Measurements from ENCODE around the gene SLC49A4.

The SLC49A4 gene

DNA sequence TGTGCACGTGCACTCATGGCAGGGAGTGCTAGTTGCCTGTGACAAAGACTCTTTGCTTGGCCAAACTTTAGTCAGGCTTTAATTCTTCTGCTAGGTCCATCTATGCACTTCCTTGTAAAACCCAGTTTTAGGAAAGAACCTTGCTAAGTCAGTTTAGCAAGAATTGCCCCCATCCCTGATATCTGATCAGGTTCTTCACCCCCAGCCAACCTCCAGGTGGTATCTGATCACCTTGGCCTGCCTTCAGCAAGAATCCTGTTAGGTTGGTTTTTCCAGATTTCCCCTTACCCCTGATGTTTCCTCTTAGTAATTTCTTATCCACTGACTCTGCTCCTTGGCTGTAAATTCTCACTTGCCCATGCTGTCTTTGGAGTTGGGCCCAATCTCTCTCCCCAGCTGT, 9.6 kb upstream of the SLC49A4 start:
- no peak for DNase-seq (ENCODE audit: low read depth in 2 of 2)

DNA sequence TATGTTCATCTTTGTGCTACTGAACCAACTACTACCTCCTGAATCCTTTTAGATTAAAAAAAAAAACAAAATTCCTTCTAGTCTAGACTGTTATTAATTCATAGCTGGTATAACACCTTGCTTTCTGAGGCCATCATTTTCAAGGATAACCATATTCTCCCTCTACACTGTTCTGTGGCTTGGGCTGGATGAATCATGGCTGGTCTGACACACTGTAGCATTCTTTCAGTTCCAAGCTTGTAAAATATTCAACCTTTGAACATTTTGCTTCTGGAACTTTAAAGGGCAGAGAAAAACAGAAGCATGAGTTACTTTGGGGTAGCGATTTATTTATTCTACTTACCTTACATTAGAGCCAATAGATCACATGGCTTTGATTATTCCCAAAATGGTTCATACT, 8.8 kb upstream of the SLC49A4 start:
- no peak for DNase-seq (ENCODE audit: low read depth in 2 of 2)

DNA sequence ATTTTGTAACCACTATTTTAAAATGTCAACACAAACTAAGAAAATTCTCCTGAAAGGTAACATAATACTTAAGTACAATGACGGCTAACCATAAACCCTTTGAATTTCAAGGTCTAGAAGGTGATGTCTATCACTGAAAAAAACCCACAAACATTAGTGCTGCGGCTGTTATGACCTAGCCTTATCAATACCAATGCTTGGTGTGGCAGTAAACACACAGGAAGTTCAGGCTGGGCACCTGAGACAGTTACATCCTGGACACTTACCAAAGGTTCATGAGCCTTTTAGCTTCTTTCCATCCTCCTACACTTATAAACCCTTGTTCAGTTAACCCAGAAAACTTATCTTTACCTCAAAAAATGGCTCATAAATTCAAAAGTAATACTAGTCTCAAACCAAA, 7.0 kb upstream of the SLC49A4 start:
- DNase-seq (ENCODE audit: low read depth in 2 of 2), result no peak

DNA sequence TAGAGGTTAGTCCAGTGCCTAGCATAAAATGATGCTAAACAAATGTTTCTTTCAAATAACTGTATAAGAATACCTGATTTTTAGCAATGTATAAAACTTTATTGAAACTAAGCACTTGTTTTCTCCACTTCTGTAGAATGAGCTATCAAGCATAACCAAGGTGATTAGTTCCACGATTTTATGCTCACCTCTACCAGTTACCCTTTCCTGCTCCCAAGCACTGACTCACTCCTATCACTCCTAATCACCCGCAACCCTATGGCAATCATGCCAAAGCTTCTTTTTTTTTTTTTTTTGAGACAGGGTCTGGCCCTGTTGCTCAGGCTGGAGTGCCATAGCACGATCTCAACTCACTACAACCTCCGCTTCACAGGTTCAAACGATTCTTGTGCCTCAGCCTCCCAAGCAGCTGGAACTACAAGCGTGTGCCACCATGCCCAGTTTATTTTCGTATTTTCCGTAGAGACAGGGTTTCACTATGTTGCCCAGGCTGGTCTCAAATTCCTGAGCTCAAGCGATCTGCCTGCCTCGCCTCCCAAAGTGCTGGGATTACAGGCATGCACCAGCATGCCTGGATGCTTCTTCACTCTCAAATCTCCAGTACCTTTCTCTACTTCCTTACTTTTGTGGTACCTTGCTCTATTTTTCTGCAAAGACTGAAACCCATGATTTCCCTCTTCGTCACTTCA, 5.1 kb upstream of the SLC49A4 start:
- DNase-seq (ENCODE audit: low read depth in 2 of 2), result no peak

DNA sequence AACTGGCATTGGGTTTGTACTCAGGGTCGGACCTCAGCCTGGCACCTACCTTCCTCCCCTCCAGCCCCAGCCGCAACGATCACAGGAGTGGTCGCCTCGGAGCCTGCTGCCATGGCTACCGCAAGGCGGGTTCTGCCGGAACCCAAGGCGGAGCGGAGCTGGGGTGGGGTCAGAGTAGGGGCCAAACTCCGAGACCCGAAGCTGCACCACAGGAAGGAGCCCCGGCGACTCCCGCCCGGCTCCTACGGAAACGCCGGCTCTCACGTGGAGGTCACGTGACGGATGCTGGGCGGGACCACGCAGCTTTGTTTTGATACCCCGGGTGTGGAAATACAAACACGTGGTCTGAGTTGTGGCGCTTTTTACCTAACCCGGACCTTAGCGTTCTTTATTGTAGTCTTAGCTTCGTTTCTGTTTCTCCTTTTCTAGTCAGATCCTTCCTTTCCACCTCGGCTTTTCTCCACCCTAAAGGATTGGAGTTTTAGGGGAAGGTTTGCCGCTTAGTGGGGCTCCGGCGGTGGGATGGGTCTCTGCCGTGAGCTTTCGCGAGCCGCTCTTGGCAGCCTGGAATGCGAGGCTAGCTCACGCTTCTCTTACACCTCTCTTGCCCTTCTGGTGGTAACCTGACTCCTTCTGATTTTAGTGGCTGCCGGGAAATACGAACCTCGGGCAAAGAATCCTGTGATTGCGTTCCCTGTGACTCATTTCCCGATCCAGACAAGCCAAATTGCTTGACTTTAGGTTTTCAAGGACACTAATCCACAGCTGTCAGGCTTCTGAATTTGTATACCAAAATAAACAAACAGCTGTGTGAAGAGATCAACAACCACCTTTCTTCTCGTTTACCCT, 1.1 kb upstream of the SLC49A4 start, which contains the start of gene HSPBAP1:
HSPBAP1 (minus strand) TSS at position 264 of the 849 bp plus-strand sequence; CDS start at position 113, 151 bp downstream.
- peak; percentile 80 to 85 for DNase-seq (ENCODE audit: low read depth in 2 of 2)

DNA sequence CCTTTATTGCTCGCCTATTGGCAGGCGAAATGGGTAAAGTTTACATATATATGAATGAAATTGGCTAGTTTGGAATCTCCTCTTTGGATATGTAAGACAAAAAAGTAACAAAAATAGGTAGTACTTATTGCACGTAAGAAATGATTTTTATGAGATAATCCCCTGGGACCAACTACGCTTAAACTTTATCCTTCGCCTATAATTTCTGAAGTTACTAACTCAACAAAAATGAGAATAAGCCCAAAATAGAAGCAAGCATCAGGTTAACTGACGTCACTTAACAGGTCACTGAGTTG, 438 bp upstream of the SLC49A4 start:
- no peak for DNase-seq (ENCODE audit: low read depth in 2 of 2)

DNA sequence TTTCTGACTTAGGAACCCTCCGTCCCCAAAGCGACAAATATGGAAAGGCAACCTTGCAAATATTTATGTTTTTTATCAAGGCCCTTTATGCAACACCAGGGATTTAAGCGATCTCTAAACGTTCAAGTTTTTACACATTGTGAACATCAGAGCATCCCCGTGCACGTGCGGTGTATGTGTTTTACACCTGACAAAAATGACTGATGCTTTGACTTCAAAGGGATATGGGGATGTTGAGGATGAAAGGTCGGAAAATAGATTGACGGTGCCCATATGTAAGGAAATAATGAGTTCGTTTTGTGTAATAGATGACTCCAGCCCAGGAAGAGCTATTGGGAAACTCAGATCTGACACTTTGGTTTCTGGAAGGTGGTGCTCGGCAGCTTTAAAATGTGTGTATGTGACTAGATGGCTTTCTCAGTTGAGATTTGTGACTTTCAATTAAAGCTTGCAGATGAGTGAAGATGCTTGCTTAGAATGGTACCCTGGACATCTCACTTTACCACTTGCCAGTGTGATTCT, 866 bp downstream of the SLC49A4 start:
- peak in 1 of 2 donors; percentile 15 for DNase-seq (ENCODE audit: low read depth in 2 of 2)

DNA sequence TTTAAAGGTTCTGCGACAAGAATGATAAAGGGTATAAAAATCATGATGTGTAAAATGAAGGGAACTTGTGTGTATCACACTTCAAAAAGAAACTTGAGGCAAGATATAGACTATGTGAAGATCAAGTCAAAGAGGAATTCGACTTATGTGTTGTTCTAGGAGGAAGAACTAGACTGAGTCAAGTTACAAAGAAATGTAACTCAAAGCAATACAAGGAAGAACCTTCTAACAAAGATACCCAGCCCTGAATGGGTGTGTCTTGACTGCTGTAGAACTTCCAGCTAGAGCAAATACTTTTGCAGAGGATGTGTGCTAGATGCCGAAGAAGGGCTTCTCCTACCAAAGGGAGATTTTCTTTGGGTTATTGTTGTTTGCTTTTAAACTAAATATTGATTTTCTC, 2.4 kb downstream of the SLC49A4 start:
- no peak for DNase-seq (ENCODE audit: low read depth in 2 of 2)

DNA sequence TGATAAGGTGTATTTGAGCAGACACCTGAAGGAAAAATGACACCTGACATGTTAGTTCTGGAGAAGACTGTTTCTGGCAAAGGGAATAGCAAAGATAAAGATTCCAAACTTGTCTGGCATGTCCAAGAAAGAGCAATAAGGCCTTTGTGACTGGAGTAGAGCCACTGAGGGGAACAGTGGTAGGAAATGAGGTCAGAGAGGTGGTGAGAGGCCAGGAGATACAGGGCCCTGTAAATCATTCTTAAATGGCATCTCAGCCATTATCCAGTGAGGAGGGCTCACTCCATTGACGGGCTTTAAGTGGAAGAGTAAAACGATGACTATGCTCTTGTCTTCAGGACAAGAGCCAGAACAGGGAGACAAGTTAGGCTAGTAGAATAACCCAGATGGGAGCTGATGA, 4.5 kb downstream of the SLC49A4 start:
- no peak for DNase-seq (ENCODE audit: low read depth in 2 of 2)

DNA sequence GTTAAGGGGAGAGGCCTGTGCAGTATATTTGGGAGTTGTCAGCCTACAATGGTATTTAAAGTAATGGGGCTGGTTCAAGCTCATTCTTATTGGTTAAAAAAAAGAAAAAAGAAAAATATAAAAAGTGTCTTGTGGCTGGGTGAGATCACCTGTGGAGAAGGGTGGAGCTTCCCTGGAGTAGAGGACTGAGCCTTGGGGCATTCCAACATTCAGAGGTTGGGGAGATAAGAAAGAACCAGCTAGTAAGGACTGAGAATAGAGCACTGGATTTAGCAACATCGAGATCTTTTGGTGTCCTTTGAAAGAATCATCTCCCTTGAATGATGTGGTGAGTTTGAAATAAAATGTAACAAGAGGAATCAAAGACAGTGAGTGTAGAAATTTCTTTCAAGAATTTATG, 5.2 kb downstream of the SLC49A4 start:
- no peak for DNase-seq (ENCODE audit: low read depth in 2 of 2)

DNA sequence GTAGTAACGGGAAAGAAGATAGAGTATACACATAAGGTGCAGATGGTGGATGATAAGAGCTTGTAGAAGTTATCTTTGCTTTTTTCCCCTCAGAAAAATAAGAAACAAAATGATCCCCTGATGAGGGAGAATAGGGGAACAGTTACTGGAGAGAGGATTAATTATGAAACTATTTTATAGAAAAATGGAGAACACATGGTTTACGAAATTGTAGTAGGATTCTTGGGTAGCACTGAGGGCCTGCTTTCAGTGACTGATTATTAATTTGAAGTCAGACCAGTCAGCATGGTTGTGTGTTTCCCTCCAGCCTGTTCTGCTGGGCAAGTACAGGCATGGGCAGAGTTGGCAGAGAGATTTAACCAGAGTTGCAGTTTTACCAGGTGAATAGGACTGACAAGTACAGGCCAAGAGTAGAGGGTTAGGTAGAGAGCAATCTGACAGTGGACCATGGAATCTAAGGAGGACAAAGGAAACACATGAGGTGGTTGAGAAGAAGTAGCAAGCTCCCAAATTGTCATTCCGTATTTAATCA, 5.9 kb downstream of the SLC49A4 start:
- DNase-seq (ENCODE audit: low read depth in 2 of 2), result no peak

DNA sequence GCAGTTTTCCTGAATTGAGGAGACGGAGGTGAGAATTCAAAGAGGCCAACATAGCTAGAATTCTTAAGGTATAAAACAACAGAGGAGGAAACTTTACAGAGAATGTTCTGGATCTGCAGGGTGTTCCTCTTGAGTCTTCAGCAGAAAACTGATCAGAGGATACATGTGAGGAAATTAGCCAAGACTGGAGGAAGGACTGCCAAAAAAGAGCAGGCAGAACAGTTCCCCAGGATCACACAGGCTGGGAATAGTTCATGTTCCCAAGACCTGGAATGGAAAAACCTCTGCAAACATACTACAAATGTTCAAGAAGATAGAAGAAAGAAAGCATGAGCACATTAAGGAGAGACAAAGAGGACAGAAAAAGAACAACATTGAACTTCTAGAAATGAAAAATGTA, 7.5 kb downstream of the SLC49A4 start:
- no peak for DNase-seq (ENCODE audit: low read depth in 2 of 2)

DNA sequence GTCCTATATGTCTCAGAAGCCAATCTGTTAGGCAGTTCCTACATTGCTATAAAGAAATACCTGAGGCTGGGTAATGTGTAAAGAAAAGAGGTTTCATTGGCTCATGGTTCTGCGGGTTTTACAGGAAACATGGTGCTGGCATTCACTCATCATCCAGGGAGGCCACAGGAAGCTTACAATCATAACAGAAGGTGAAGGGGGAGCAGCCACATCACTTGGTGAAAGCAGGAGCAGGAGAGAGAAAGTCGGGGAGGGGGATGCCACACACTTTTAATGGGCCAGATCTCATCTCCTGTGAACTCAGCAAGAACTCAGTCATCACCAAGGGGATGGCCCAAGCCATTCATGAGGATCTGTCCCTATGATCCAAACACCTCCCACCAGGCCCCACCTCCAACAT, 9.1 kb downstream of the SLC49A4 start:
- no peak for DNase-seq (ENCODE audit: low read depth in 2 of 2)

DNA sequence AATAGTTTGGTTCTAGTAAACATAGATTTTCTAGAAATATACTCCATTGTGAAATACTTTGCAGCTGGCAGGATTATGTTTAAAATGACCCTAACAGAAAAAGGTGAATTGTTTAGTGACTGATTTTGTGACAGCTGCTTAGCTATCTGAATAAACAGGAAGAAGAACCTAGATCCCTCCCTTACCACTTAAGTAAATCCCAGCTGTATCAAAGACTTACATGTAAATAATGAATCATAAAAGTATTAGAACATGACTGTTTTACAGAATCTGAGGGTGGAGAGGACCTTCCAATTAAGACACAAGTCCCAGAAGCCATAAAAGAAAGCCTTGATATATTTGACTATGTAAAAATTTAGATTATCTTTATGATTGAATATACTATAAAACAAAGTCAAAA, 15.9 kb downstream of the SLC49A4 start:
- DNase-seq (ENCODE audit: low read depth in 2 of 2), result no peak

DNA sequence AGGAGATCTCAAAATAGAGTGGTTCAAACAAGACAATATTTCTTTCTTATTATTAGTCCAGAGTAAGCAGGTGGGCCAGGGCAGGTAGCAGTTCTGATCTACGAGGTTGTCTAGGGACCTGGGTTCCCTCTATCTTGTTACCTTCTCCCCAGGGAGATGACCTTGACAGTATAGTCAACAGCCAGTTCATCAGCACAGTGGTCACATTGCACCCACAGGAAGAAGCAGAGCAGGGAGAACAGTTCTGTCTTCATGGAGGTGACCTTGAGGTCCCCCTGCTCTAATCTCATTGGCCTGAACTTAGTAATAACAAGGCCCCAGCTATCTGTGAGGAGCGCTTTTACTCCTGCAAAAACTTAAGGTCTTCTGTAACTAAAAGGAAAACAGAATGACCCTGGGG, 21.7 kb downstream of the SLC49A4 start:
- DNase-seq (ENCODE audit: low read depth in 2 of 2), result no peak

DNA sequence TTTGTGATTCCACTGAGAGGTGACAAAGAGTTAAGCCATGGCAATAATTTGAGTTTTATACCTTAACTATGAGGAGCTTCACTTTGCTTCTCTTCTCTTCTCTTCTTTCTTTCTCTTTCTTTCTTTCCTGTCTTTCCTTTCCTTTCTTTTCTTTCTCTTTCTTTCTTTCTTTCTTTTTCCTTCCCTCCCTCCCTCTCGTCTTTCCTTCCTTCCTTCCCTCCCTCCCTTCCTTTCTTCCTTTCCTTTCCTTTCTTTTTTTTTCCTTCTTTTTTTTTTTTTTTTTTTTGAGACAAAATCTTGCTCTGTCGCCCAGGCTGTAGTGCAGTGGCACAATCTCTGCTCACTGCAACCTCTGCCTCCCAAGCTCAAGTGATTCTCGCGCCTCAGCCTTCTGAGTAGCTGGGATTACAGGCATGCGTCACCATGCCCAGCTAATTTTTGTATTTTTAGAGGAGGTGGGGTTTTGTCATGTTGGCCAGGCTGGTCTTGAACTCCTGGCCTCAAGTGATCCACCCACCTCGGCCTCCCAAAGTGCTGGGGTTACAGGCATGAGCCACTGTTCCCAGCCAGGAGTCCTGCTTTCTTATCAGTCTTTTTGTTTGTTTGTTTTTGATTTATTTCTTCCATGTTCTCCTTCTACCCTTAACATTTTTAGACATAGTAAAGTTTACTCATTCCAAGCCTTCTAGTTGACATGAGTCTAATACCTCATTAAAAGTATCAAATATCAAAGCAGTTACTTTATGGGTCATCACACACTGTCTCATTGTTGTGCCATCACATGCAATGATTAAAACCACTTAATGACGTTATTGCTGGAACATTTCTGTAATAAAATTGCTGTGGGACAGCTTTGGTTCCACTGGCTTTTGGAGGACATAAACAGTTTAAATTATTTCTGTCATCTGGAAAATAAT, 29.9 kb downstream of the SLC49A4 start:
- DNase-seq (ENCODE audit: low read depth in 2 of 2), result no peak

DNA sequence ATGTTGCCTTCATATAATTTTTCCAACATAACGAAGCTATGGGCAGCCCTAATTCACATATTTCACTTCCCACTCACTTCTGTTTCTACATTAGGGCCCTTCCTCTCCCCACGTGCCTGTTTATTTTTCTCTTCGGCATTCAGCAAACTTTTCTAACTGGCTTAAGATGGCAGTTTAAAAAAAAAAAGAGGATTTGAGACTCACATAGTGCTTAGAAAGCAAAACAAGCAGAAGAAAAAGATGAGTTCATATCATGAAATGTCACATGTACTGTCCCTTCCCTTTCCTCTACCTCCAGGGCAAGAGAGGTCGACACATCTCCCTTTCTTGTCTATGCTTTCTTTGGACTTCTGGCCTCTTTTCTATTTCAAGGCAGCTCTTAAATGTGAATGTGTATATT, 30.6 kb downstream of the SLC49A4 start:
- DNase-seq (ENCODE audit: low read depth in 2 of 2), result no peak

DNA sequence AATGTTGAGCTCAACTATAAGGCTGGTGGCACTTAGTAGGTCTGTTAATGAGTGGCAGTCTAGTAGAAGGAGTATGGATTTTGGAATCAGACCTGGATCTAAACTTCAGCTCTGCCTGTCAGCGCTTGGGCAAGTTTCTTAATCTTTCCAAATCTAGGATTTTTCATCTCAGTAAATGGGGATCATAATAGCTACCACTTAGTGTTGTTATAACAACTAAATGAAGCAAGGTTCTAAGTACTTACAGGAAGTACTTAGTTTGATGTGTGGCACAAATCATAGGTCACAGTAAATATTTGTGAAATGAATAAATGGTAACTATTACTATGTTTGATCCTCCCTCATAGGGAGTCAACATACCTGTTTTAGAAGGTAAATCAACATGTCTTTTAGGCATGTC, 31.4 kb downstream of the SLC49A4 start:
- DNase-seq (ENCODE audit: low read depth in 2 of 2), result no peak

DNA sequence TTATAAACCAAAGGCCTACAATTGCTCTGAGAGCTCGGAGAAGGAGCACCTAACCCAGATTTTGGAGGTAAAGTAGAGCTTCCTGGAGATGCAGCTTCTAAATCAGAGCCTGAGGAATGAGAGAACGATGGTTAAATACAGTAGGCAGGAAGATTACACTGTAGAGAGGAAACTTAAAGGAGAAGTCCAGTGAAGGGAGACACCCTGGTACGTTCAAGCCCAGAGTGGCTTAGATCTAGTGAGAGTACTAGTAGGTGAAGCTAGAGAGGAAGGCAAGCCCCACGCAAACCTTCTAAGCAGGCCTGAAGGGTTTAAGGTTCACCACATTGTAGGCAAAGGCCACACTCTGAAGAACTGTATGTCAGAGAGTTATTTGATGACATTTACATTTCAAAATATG, 33.4 kb downstream of the SLC49A4 start:
- no peak for DNase-seq (ENCODE audit: low read depth in 2 of 2)

DNA sequence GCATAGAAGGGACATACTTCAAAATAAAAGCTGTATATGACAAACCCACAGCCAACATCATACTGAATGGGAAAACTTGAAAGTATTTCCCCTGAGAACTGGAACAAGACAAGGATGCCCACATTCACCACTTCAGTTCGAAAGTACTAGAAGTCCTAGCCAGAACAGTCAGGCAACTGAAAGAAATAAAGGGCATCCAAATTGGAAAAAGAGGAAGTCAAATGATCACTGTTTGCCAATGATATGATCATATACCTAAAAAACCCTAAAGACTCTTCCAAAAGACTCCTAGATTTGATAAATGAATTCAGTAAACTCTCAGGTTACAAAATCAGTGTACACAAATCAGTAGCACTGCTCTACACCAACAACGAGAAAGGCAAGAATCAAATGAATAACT, 40.7 kb downstream of the SLC49A4 start:
- no peak for DNase-seq (ENCODE audit: low read depth in 2 of 2)

DNA sequence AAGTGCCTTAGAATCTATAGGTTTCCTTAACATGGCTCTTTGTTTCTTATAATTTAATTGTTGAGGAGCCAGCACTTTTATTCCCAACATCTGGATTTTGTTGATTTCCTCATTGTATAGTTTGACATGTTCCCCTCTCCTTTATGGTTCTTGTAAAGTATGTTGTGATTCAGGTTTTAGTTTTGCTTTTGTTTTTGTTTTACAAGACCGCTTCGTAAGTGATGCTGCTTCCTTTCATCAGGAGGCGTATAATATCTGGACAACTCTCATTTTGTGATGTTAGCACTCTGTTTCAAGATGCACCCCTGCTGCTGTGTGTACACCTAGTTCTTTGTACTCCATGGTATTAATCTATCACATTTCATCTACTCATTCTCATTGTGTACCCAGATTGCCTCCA, 48.7 kb downstream of the SLC49A4 start:
- DNase-seq (ENCODE audit: low read depth in 2 of 2), result no peak

DNA sequence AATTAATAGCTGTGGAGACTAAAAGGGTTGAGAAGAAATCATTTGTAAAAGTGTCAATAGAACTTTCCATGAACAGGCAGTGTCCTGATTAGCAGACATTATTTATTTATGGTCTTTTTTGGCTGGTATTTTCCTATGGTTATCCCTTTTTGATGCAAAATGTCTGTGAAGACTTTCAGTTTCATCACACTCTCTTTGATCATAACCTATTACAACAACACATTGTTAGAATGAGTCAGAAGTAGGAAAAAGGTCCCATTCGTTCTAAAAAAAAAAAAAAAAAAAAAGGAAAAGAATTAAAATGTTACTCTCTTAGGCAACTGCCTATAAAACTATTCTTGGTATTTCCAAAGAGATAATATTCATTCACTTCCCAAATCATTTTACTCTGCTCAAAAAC, 62.1 kb downstream of the SLC49A4 start:
- DNase-seq (ENCODE audit: low read depth in 2 of 2), result no peak
